GM12801 (cell line): ENCODE measurements around the gene UVRAG.

ENCODE experiments used
- CTCF ChIP-seq: IDR thresholded peaks from one replicate; pipeline ENCODE4 v1.5.1; 2011; ENCODE audit warnings: control low read depth; ENCODE audit not compliant: insufficient read length; ENCODE audit errors: extremely low read depth

The UVRAG gene

GRCh38 chr11:76090821-76091220, 275.8 kb downstream of the UVRAG start:
- no peak for TF ChIP-seq CTCF

DNA sequence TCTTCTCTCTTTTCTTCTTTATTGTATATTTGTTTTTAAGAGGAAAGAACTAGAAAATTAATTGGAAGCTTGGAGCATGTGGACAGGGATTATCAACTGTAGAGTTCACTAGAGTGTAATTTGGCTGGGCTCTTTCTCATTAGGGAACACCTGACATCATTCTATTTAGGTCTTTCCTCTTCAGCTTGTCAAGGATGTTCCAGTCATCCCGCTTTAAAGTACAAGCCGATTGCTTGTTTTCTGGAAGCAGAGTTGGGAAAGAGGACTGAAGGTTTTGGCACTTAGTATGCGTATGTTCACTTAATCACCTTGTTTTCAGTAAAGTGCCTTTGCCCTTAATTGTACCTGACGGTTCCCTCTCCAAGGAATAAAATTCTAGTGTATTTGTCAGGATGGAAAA, 279.7 kb downstream of the UVRAG start:
- TF ChIP-seq CTCF, result no peak

DNA sequence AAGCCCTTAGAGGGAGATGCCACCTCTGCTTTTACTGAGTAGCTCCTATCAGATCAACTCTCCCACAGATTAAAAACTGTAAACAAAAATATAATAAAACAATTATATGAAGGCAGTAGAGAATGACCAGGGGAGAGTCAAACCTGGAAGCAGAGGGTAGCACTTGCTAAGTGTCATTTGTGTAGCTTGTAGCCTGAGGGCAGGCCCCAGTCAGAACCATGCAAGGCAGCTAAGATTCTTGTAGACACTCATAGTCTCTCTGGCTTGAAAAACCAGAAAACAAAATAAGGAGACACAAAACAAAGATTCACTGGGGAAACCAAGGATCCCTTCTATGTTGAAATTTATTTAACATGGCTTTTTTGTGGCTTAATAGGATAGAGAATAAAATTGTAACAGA, 280.9 kb downstream of the UVRAG start:
- no peak for TF ChIP-seq CTCF

GRCh38 chr11:76096552-76096951, 281.5 kb downstream of the UVRAG start:
- no peak for TF ChIP-seq CTCF

- no peak for TF ChIP-seq CTCF
These were observed 287.8 kb downstream of the UVRAG start for GRCh38 chr11:76102802-76103201.

DNA sequence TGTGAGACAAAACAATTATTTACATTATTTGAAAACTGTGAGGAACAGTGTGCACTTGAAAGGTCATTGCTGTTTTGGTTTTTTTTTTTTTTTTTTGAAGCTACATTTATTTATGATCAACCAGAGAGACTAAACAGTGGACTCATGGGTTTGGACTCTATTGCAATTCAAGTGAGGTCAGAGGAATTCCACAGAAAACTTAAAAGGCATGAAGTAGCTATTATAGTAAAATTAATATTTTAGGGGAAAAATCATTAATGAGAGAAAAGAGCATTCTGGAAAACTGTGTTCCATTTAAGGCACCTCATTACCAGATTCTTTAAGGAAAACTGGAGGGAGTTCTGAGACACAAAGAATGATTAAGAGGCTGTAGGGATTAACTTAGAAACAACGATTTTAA, 288.4 kb downstream of the UVRAG start:
- TF ChIP-seq CTCF, result no peak

DNA sequence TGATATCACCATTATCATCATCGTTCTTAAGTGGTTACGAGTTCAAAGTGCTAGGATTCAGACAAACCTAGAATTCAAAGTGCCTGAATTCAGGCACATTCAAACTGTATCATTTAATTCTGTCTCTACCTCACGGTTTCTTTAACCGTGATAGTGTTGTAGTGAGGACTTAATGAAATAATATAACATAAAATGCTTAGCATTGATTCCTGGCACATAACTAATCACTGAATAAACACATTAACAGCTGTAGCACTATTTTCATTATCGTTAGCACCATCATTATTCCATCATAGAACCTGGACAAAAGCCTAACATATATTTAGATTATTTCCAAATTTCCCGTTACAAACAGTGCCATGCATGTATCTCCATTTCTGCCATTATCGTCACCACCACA, 289.3 kb downstream of the UVRAG start:
- TF ChIP-seq CTCF, result no peak

- TF ChIP-seq CTCF, result no peak
These were observed 290.6 kb downstream of the UVRAG start for GRCh38 chr11:76105637-76106036.
